HG03039 (cell line): Measurements from ENCODE around the gene PLCB4.

ENCODE experiments used
- ATAC-seq: cut with Tn5 transposase; IDR thresholded peaks from one replicate; pipeline ENCODE4 v1.9.1; 2021; ENCODE audit warnings: mild to moderate bottlenecking, moderate library complexity; ENCODE audit not compliant: unreplicated experiment

PLCB4 gene

GRCh38 chr20:9256393-9256792 is 187.5 kb downstream of the PLCB4 start:
- ATAC-seq = no peak

GRCh38 chr20:9258901-9259300 is 190.0 kb downstream of the PLCB4 start:
- no peak for ATAC-seq

GRCh38 chr20:9260027-9260426 is 191.1 kb downstream of the PLCB4 start:
- no peak for ATAC-seq

- no peak for ATAC-seq
Observed at GRCh38 chr20:9261781-9262180, 192.9 kb downstream of the PLCB4 start.

- ATAC-seq = no peak
Observed at GRCh38 chr20:9262653-9263194, 193.8 kb downstream of the PLCB4 start.

- no peak for ATAC-seq
Observed at GRCh38 chr20:9269280-9269971, 200.5 kb downstream of the PLCB4 start.

- no peak for ATAC-seq
Observed at GRCh38 chr20:9270831-9271230, 201.9 kb downstream of the PLCB4 start.

- ATAC-seq = no peak
Observed at GRCh38 chr20:9276966-9277468, 208.1 kb downstream of the PLCB4 start.

GRCh38 chr20:9279918-9280401 is 211.1 kb downstream of the PLCB4 start:
- ATAC-seq = no peak

- no peak for ATAC-seq
Observed at GRCh38 chr20:9280666-9281065, 211.8 kb downstream of the PLCB4 start.

GRCh38 chr20:9281803-9282202 is 212.9 kb downstream of the PLCB4 start:
- no peak for ATAC-seq

- ATAC-seq = no peak
Observed at GRCh38 chr20:9285617-9286016, 216.7 kb downstream of the PLCB4 start.

GRCh38 chr20:9286501-9287461 is 217.9 kb downstream of the PLCB4 start:
- no peak for ATAC-seq

GRCh38 chr20:9287826-9288225 is 218.9 kb downstream of the PLCB4 start:
- no peak for ATAC-seq

GRCh38 chr20:9290331-9290730 is 221.4 kb downstream of the PLCB4 start:
- no peak for ATAC-seq

GRCh38 chr20:9293145-9293544 is 224.3 kb downstream of the PLCB4 start:
- ATAC-seq = no peak

GRCh38 chr20:9294041-9294440 is 225.2 kb downstream of the PLCB4 start:
- ATAC-seq = no peak

- no peak for ATAC-seq
Observed at GRCh38 chr20:9298906-9299305, 230.0 kb downstream of the PLCB4 start.

GRCh38 chr20:9300080-9300479 is 231.2 kb downstream of the PLCB4 start:
- no peak for ATAC-seq

GRCh38 chr20:9300534-9300933 is 231.6 kb downstream of the PLCB4 start:
- no peak for ATAC-seq
